ENCODE results near the gene GRID2.
"Not testable (repeated sequence)": the region's sequence is repeated elsewhere in the genome, so short reads cannot be mapped to it uniquely, and the experiment has no call there.

Gene GRID2

GRCh38 chr4:93670434-93670833 is 1366.7 kb downstream of the GRID2 start:
- no peak for DNase-seq (ENCODE audit: low read depth, low spot score)

- no peak for DNase-seq (ENCODE audit: low read depth, low spot score)
Measured at GRCh38 chr4:93671093-93671492, 1367.3 kb downstream of the GRID2 start.

DNA sequence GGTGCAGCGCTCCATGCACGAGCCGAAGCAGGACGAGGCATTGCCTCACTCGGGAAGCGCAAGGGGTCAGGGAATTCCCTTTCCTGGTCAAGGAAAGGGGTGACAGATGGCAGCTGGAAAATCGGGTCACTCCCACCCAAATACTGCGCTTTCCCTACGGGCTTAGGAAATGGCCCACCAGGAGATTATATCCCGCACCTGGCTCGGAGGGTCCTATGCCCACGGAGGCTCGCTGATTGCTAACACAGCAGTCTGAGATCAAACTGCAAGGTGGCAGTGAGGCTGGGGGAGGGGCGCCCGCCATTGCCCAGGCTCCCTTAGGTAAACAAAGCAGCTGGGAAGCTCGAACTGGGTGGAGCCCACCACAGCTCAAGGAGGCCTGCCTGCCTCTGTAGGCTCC is 1373.2 kb downstream of the GRID2 start:
- DNase-seq (ENCODE audit: low read depth, low spot score), result not testable (repeated sequence)

DNA sequence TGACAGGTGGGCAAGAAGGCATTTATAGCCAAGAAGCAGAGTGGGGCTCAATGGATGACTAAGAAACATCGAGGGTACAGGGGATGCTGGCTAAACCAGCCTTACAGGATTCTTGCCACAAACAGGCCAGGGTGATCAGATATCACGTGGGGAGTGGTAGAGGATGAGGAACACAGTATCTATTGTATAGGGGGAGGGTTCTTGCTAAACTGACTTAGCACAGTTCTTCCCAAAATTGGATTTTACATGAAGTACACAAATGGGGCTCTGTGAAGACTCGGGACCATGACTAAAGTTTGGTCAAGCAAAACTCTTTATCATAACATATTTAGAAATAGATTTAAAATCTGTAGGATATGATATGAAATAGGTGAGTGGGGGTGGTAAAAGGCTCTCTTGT is 1380.8 kb downstream of the GRID2 start:
- no peak for DNase-seq (ENCODE audit: low read depth, low spot score)

GRCh38 chr4:93687304-93687703 is 1383.5 kb downstream of the GRID2 start:
- no peak for DNase-seq (ENCODE audit: low read depth, low spot score)

GRCh38 chr4:93688978-93689377 is 1385.2 kb downstream of the GRID2 start:
- no peak for DNase-seq (ENCODE audit: low read depth, low spot score)

- no peak for DNase-seq (ENCODE audit: low read depth, low spot score)
Measured at GRCh38 chr4:93693141-93693540, 1389.4 kb downstream of the GRID2 start.

- no peak for DNase-seq (ENCODE audit: low read depth, low spot score)
Measured at GRCh38 chr4:93698686-93699085, 1394.9 kb downstream of the GRID2 start.

DNA sequence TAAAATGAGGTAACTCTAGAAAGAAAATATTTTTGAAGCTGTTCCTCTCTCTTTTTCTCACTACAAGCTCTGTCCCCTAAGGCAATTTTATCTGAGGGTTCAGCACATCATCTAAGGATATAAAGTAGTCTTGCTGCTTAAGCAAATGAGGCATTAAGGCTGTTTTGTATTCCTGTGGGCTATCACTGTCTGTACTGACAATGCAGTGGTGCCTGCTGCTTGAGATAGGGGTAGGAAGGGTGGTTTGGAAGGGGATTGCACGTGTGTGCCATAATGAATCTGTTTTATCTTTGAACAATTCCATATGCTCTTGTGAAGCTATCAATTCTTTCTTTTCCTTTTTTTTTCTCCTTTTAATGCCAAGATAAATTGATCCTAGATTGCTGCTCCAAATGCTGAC is 1396.8 kb downstream of the GRID2 start:
- no peak for DNase-seq (ENCODE audit: low read depth, low spot score)

GRCh38 chr4:93710101-93710846 is 1406.5 kb downstream of the GRID2 start:
- DNase-seq (ENCODE audit: low read depth, low spot score), result no peak

DNA sequence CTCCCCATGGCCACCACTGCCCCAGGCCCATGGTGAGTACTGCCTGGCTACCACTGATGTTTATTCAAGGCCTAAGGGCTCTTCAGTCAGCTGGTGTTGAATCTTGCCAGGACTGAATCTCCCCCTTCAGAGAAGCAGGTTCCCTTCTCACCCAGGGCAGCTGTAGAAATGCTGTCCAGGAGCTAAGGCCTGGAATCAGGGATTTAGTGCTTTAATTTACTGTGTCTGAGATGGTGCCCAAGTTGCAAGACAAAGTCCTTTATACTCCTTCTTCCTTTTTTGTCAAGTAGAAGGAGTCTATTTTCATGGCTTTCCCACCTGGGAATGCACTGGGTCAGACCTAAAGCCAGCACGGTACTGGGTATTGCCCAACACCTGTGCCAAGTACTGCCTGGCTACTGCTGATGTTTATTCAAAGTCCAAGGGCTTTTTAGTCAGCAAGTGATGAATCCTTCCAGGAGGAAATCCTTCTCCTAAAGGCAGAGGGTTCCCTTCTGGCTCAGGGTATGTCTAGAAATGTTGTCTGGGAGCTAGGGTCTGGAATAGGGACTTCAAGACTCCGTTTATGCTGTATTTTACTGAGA is 1407.2 kb downstream of the GRID2 start:
- DNase-seq (ENCODE audit: low read depth, low spot score), result no peak

DNA sequence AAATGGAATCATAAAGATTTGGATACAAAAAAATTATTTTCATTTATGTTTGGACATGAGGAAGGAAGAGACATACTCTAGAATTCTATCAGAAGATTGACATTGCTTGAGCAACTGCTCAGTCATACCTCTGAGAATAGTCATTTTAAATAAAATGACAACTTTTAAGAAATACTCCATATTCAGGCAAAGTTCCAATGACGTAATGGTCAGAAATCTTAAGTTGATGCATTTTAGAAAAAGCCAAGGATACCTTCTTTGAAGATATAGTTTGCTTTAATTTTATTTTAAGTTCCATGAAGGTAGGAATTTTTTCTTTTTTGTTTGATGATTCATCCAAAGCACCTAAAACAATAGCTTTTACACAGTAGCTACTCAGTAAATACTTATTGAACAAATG is 1414.5 kb downstream of the GRID2 start:
- no peak for DNase-seq (ENCODE audit: low read depth, low spot score)

DNA sequence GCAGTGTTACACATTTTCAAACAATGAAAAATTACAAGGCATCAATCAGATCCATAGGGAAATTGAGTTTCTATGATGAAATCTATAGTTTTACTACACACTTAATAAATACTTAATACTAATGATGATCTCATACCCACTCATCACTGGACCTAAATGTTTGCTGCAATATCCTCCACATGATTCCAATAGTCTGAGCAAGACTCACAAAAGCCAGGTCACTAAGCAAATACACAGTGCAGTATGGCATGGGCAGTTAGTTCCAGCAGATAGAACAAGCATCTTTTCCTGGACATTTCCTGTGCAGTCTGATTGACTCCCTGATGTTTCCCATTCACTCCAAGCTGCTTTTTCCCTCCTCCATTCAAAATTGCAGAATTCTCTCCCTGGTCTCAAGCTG is 1415.8 kb downstream of the GRID2 start:
- no peak for DNase-seq (ENCODE audit: low read depth, low spot score)

- no peak for DNase-seq (ENCODE audit: low read depth, low spot score)
Measured at GRCh38 chr4:93722446-93722845, 1418.7 kb downstream of the GRID2 start.

GRCh38 chr4:93730251-93730650 is 1426.5 kb downstream of the GRID2 start:
- no peak for DNase-seq (ENCODE audit: low read depth, low spot score)

GRCh38 chr4:93730760-93731159 is 1427.0 kb downstream of the GRID2 start:
- DNase-seq (ENCODE audit: low read depth, low spot score), result no peak

GRCh38 chr4:93731456-93731855 is 1427.7 kb downstream of the GRID2 start:
- no peak for DNase-seq (ENCODE audit: low read depth, low spot score)

DNA sequence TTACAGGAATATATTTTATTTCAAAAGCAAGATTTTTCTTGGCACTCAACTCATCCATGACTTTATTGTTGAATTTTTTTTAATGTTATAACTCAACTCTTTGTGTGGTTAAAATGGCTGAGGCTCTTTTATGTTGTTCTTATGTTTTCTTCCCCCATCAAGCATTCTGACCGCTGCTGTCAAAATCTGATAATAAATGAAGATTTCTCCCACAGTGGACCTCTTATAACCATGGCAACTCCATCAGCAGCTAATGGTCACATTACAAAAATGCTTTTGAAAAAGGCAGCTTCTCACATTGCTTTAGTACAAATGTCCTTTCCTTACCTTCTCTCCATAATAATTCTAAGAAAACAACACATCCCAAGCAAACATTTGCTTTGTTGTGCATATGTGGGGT is 1428.7 kb downstream of the GRID2 start:
- no peak for DNase-seq (ENCODE audit: low read depth, low spot score)

DNA sequence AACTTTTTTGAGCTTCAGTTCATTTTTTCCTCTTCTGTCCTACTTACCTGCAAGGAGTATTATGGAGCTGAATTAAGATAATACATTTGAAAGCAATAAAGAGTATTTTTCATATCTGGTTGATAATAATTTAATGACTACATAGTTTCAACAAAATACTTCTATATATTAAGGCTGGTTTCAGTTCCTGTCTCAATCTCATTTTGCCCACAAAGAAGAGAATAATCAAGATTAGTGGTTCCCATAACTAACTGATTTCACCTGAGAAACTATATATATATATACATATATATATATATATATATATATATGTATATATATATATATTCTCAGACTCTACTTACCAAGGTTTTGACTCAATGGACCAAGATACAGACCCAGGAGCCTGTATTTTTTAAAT is 1437.1 kb downstream of the GRID2 start:
- no peak for DNase-seq (ENCODE audit: low read depth, low spot score)

GRCh38 chr4:93743022-93743421 is 1439.3 kb downstream of the GRID2 start:
- DNase-seq (ENCODE audit: low read depth, low spot score), result no peak

DNA sequence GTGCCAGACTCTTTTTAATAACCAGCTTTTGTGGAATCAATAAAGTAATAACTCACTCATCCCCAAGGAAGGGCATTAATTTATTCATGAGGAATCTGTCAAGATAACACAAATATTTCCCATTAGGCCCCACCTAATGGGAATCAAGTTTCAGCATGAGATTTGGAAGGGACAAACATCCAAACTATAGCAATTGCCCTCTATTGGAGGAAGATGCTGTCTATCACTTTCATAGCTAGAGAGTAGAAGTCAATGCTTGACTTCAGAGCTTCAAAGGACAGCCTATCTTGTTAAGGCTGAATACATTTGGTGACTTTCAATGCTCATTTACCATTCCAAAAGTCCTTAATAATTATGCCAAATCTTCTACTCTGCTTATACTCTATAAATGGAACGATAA is 1439.9 kb downstream of the GRID2 start:
- no peak for DNase-seq (ENCODE audit: low read depth, low spot score)

DNA sequence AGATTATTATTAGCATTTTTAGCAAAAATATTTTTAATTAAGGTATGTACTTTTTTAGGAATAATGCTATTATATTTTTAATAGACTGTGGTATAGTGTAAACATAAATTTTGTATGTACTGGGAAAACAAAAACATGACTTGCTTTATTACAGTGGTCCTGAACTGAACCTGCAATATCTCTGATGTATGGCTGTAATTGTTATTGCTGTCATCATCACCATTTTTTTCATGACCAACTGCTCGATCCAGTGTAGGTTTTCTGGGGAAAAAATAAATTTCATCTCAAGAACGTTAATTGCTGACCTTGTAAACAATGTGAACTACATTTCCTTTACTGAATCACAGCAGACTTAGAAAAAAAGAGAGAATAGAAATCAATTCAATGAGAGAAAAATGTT is 1441.2 kb downstream of the GRID2 start:
- no peak for DNase-seq (ENCODE audit: low read depth, low spot score)

DNA sequence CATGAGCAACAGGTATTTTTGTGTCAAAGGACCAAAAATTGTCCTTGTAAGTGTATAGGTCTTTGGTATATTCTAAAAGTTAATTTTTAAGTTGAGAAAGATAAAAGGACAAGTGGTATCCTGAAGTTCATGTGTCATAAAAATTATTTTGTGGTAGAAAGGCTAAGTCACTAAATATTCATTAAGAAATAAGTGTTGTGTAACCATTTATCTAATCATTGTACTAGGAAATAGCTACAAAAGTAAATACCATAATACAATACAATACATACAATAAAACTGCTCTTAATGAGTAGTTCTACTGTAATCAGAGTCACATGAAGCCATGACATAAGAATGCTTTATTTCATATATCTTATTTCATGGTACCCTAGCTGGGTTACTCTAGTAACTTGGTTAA is 1442.3 kb downstream of the GRID2 start:
- DNase-seq (ENCODE audit: low read depth, low spot score), result no peak

GRCh38 chr4:93747220-93747619 is 1443.5 kb downstream of the GRID2 start:
- no peak for DNase-seq (ENCODE audit: low read depth, low spot score)

Data from activated CD4-positive, CD25-positive, alpha-beta regulatory T cell treated with anti-CD3 and anti-CD28 coated beads, Interleukin-2, amount 50 U/mL, for 16 hours (primary cell).